Measurements from ENCODE around the gene IL15RA.
"Not testable (repeated sequence)": the region's sequence is repeated elsewhere in the genome, so short reads cannot be mapped to it uniquely, and the experiment has no call there.

Gene IL15RA

DNA sequence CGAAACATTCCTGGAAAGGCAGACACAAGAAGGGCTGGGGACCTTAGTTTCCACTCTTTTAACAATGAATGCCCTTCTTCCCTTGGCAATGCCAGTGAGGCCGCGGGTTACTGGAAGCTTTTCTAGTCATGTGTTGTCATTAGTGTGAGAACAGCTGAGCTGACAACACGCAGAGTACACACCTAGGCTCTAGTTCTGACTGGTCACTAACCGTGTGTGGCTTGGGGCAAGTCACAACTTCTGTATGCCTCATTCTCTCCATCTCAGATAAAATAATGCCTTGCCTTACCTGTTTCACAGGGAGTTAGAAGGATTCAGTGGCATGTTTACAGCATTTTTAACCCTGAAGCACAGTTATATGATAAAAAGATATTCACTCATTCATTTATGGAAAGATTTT lies 55.6 kb downstream of the IL15RA start:
- no peak for DNase-seq (ENCODE audit: low read depth)

DNA sequence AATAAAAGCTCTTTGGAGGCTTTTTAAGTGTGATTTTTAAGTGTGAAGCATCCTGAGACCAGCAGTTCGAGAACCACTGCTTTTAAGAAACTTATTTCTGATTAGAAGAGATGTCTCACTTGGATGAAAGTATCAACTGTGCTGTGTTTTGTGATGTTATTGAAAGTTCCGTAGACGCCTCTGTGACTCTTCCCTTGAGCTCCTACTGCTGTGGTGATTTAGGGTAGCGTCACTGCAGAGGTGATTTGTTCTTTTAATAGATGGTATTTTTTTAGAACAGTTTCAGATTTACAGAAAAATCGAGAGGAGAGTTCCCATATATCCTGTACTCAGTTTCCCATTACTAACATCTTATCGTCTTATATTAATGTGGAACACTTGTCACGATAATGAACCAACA lies 57.8 kb downstream of the IL15RA start:
- no peak for DNase-seq (ENCODE audit: low read depth)

DNA sequence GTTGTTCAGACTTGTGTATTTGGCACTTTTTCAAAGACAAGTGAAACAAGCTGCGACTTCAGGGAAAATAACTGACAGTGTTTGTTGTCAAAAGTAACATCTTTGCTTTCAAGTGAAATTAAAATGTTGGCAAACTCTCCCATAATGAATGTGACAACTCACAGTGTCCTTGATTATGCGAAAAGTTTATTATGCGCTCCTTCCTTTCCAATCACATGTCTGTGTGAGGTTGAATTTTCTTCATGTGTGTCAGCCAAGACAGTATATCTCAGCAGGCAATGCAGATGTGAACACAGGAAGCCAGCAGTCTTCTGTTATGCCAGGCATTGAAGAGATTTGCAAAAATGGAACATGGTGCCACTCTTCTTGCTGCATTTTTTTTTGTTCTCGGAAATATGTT lies 58.6 kb downstream of the IL15RA start:
- DNase-seq (ENCODE audit: low read depth), result no peak

DNA sequence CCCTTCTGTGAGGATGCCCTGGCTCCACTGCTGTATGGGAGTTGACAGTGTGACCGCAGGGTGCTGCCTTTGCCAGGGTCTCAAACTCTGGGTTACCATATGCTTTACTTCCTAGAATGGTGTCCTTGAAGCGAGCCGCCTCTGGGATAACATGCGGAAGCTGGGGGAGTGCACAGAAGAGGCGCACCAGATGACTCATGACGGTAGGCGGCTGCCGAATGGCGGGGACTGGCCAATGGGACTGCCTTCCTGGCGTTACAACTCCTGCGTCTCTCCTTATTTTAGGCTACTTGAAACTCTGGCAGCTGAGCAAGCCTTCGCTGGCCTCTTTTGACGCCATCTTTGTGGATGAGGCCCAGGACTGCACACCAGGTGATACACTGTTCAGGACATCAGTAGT lies 60.0 kb downstream of the IL15RA start:
- no peak for DNase-seq (ENCODE audit: low read depth)

DNA sequence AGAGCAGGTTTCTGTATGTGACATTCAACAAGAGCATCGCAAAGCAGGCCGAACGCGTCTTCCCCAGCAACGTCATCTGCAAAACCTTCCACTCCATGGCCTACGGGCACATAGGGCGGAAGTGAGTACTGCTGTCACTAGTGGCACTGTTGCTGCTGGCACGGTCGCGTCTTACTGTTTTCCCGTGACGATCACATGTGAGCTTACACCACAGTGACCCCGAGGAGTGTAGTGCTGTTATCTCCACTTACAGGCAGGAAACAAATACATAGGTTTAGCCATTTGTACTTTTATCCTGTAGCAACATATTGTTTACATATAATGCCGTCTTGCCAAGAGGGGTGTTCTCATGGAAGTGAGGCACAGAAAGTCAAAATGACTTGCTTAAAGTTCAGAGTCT lies 61.9 kb downstream of the IL15RA start:
- DNase-seq (ENCODE audit: low read depth), result no peak

DNA sequence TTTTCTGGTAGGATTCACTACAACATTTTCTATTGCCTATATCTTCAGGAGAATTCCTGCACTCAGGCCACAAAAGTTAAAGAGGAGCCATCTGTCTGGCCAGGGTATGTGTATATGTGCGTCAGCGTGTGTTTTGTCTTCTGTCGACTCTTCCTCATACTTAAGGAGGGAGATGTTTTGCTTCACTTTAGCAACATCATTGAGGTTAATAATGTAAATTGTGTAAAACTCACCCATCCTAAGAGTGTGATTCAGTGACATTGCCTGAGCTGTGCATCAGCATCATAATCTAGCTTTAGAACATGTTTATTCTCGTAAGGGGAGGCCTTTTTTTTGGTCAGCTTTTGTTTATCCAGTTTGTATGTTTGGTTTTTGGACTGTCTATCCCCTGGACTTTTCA lies 63.6 kb downstream of the IL15RA start:
- DNase-seq (ENCODE audit: low read depth), result no peak

DNA sequence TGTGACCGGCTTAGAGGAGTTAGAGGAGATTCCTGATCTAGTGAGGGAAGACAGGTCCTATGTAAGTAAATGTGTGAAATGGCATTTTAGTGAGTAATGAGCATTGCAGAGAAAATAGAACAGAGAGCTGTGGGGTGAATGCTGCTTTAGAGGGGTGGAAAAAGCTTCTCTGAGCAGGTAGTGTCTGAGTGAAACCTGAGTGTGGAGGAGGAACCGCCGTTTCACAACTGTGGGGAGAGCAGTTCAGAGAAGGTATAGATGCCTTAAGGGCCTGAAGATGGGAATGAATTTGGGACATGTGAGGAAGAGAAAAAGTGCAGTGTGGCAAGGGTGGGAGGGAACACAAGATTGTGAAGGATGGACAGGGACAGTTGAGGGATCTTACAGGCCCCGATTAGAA lies 65.7 kb downstream of the IL15RA start:
- DNase-seq (ENCODE audit: low read depth), result no peak

DNA sequence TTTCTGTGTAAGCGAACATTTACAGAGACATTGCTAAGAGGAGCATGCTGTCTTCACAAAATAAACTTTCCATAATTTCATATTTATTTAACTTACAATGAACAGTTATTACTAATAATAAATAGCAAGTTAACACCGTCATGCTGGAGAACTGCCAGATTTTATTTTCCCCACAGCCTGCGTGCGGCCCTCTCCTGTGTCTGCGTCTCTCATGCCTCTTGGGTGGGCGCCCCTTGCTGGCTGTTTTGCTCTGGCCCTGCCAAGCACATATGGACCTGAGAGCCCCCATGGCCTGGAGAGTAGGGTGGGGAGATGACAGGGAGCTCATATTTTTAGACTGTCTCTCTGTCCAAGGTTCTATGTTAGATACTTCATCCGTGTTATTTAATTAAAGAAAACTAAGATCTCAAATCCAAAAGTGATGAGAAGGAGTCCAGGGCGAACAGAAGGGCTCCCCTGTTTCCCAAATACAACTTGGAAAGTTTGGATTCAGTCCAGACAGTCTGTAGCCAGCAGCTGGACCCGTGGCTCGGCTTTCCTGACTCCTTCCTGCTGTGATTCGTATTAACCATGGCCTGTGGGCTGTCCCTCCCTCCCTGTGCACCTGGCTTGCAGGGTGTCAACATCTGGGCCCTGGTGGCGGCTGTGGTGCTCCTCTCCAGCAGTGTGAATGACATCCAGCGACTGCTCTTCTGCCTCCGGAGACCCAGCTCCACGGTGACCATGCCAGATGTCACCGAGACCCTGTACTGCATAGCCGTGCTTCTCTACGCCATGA lies 66.8 kb downstream of the IL15RA start:
- no peak for DNase-seq (ENCODE audit: low read depth)

DNA sequence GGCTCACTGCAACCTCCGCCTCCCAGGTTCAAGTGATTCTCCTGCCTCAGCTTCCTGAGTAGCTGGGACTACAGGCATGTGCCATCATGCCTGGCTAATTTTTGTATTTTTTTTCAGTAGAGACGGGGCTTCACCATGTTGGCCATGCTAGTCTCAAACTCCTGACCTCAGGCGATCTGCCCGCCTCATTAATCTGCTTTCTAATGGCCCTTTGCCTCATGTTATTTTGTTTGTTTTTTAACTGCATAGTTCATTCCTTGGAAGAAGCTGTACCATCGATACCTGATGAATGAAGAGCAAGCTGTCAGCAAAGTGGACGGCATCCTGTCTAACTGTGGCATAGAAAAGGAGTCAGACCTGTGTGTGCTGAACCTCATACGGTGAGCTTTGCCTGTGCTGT lies 68.7 kb downstream of the IL15RA start:
- not testable (repeated sequence) for DNase-seq (ENCODE audit: low read depth)

DNA sequence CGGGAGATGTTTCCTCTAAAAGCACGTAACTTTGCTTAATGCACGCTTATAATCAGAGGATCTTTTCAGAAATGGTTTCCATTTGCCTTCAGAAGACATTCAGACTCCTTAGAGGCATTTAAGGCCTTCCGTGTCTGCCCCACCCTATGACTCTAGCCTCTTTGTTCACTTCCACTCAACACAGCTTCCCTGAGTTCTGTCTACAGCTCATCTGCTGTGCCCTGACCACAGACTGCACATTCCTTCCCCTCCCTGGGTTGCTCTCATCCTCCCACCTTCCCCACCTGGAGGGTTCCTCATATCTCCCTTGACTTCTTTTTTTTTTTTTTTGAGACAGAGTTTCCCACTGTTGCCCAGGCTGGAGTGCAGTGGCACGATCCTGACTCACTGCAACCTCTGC lies 70.7 kb downstream of the IL15RA start:
- DNase-seq (ENCODE audit: low read depth), result no peak

DNA sequence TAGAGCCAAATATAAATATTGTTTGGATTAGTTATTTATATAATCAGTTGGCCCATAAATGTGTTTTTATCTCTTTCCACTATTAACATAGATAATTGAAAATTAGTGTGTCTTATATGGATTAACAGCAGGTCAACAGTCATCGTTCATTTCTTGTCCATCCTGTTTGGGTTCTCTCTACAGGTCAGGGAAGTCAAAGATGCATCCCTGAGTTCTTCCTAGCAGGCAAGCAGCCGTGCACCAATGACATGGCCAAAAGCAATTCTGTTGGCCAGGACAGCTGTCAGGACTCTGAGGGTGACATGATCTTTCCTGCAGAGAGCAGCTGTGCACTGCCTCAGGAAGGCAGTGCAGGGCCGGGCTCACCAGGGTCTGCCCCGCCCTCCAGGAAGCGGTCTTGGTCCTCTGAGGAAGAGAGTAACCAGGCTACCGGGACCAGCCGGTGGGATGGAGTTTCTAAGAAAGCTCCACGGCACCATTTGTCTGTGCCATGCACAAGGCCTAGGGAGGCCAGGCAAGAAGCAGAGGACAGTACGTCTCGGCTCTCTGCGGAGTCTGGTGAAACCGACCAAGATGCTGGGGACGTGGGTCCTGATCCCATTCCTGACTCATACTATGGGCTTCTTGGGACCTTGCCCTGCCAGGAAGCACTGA lies 71.4 kb downstream of the IL15RA start:
- no peak for DNase-seq (ENCODE audit: low read depth)

DNA sequence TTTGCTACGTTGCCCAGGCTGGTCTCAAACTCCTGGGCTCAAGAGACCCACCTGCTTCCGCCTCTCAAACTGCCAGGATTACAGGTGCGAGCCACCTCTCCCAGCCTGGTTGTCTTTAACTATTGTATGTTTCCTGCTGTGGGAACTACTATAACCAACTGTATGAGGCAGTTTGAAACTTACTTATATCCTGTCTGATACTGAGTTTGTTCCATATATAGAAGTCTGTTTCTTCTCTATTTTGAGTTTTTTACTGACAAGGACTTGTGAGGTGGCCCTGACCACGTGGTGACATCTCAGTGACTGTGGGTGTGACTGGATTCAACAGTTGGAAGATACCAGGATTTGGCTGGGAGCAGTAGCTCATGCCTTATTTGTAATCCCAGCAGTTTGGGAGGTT lies 73.1 kb downstream of the IL15RA start:
- DNase-seq (ENCODE audit: low read depth), result no peak

DNA sequence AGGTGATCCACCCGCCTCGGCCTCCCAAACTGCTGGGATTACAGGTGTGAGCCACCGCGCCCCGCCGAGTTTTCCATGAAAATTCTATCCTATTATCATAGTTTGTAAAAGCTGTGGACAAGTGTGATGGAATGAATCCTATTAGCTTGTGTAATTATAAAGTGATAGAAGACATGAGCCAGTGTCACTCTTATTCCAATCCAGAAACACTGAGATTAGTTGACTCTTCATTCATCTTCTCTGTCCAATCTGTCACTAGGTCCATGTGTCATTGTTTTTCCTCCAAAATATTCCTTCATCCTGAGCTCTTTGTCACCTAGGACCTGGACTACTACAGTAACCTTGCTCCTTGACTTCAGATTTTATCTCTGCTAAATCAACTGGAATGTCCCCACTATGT lies 73.8 kb downstream of the IL15RA start:
- DNase-seq (ENCODE audit: low read depth), result no peak

DNA sequence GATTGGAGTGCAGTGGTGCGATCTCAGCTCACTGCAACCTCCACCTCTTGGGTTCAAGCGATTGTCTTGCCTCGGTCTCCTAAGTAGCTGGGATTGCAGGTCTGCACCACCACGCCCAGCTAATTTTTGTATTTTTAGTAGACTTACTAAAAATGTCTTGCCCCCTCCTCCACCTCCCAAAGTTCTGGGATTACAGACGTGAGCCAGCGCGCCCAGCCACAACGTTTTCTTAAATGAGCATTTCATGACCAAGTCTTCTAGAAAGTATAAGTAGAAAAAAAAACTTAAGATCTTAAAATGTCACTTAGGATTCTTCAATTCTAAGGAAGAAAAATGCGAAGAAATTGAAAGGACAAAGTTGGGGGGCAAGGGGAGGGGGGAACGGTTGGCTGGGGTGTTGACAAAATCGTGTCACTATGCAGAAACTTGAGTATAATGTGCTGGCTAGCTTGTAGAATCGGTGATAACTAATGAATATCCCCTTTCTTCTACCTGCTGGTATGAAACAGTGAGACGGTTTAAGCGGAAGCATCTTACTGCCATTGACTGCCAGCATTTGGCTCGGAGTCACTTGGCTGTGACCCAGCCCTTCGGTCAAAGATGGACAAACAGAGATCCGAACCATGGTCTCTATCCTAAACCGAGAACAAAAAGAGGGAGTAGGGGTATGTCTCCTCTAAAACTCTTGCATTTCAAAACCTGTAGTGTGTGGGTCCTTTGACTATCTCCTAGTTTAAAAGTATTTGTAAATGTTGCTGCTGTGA lies 74.7 kb downstream of the IL15RA start:
- no peak for DNase-seq (ENCODE audit: low read depth)

Data from GM04503 (cell line).